Hepatocyte (in vitro differentiated cells): ENCODE results near the gene UBR1.

Experiments
- EZH2 ChIP-seq: fragments of 200-600 bp; sonication (generic); IDR thresholded peaks from 2 replicates; pipeline ENCODE4 v1.6.1; 2016; ENCODE audit warnings: antibody characterized with exemption, mild to moderate bottlenecking, borderline replicate concordance
- TF ChIP-seq, protein P1 (sequence below): fragments of 200-600 bp; sonication (generic); IDR thresholded peaks from 2 replicates; pipeline ENCODE4 v1.5.1; 2016; ENCODE audit warnings: antibody characterized with exemption, mild to moderate bottlenecking; ENCODE audit not compliant: poor library complexity

- TF ChIP-seq, protein P1, sequence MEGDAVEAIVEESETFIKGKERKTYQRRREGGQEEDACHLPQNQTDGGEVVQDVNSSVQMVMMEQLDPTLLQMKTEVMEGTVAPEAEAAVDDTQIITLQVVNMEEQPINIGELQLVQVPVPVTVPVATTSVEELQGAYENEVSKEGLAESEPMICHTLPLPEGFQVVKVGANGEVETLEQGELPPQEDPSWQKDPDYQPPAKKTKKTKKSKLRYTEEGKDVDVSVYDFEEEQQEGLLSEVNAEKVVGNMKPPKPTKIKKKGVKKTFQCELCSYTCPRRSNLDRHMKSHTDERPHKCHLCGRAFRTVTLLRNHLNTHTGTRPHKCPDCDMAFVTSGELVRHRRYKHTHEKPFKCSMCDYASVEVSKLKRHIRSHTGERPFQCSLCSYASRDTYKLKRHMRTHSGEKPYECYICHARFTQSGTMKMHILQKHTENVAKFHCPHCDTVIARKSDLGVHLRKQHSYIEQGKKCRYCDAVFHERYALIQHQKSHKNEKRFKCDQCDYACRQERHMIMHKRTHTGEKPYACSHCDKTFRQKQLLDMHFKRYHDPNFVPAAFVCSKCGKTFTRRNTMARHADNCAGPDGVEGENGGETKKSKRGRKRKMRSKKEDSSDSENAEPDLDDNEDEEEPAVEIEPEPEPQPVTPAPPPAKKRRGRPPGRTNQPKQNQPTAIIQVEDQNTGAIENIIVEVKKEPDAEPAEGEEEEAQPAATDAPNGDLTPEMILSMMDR: no peak
- TF ChIP-seq EZH2: no peak
Observed at GRCh38 chr15:42974202-42974862, 131.5 kb downstream of the UBR1 start.
